Stimulated activated CD8-positive, alpha-beta memory T cell treated with anti-CD3 and anti-CD28 coated beads, Interleukin-2, amount 100 ng/mL, for 1 hour (primary cell): ENCODE results near the gene UFSP2.
A peak's percentile ranks its signal among the peaks of the same experiment; 100 is the strongest.

Source experiments
- DNase-seq, 2 donors: peaks; one replicate each; pipeline ENCODE4 v3.0.0-alpha.2; 2020; ENCODE audit warnings: low read depth in 2 of 2

The UFSP2 gene, protein sequence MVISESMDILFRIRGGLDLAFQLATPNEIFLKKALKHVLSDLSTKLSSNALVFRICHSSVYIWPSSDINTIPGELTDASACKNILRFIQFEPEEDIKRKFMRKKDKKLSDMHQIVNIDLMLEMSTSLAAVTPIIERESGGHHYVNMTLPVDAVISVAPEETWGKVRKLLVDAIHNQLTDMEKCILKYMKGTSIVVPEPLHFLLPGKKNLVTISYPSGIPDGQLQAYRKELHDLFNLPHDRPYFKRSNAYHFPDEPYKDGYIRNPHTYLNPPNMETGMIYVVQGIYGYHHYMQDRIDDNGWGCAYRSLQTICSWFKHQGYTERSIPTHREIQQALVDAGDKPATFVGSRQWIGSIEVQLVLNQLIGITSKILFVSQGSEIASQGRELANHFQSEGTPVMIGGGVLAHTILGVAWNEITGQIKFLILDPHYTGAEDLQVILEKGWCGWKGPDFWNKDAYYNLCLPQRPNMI

DNA sequence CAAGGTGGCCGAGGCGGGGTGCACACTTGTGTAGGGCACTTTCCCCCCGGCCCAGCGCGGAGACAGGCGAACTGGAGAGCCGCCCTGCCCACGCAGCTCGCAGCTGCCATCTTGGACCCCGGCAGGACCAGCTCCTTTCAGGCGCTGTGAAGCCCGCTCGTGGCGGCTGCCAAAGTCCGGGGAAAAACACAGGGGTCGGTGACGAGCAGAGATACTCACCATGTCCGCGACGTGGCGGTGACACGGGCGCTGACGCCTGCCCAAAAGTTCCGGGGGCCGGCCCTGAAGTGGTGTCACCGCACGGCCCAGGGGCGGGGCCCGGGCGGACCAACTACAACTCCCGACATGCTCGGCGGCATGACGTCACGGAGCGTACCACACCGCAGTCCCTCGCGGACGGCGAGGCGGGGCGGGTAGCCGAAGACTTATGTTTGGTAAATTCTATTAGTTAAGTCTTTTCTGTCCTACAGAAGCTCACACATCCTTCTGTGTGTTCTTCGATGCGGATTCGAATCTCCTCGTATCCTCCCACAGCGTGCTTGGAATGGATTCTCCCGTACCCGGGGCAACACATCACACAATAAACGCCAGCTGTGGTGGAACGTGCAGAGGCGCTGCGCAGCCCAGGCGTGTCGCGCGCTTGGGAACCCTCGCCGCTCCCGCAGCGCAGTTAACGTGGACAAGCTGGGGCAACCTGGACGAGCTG lies at the start of gene UFSP2:
Gene UFSP2, minus strand, starts transcription at position 318 of the 706 bp plus-strand sequence. Its CDS starts 96 bp downstream, at position 222.
- peak; percentile 76 to 88 for DNase-seq

DNA sequence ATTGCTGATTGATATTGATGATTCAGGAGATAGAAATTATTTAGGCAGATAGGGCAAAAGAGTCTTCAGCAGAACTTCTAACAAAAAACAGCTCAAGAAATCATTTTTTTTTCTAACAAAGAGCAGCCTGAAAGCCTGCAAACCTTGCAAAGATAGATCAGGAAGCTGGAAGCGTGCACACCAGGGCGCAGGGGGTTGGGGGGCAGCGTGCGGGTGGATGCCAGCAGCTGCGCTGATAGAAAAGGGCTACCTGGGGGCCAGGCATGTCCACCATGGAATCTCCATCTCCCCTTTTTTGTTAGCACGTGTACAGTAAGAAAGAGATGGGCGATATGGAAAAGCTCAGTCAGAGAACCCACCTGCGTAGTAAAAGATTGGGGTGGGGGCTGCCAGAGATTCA lies 47.5 kb upstream of the UFSP2 start:
- no peak for DNase-seq

DNA sequence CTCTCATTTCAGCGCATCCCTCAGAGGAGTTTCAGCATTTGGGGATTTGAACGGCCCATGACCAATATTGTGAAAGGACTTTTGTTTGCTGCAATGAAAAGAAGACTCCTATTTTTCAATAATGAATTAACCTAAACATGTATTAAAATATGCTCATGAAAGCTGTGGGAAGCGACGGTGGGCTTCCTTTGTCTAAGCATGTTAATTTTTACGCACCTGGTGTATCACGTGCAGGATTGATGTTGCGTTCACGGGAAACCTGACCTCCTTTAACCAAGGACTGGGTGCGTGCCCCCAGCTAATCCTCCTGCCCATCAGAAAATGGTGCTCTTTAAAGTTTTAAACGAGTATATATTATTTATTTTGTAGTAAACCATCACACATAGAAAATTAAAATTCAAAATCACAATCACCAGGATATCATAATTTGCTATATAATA lies 46.4 kb upstream of the UFSP2 start:
- DNase-seq = no peak

DNA sequence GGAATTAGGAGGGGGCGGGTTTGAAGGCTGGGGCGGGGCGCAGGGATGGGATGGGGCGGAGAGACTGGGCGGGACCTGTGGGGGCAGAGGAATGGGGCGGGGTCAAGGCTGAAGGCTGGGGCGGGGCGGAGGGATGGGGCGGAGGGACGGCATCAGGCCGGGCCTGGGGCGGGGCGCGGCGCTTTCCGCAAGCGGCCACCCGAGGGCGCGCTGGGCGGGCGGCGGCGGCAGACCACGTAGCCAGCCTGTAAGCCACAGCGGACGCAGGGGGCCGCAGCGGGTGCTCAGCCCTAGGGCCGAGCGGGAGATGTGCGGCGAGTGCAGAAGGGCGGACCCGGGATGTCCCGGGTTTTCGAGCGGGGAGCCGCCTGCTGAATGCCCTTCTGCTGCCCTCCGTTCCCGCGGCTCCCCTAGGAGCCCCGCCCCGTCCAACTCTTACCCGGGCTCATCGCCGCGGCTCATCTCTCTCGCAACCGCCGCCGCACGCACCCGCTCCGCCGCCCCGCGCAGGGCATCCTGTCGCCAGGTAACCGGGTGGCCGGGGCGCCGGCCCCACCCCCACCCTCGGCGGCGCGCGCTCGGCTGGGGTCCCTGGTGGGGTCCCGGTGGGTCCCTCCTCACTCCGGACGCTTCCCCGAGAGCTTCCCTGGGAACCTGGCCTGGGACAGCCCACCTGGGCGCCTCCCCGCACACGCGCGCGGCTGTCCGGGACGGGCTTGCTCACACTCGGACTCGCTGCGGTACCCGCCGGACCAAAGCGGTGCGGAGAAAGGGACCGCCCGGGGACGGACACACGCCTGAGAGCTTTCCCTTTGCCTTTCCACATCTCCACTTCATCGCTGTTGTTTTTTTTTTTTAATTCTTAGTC lies 45.7 kb upstream of the UFSP2 start, which contains the start of gene CCDC110:
Gene CCDC110, minus strand, starts transcription at position 499 of the 868 bp plus-strand sequence. Its CDS starts 50 bp downstream, at position 449.
- DNase-seq = peak; percentile 79 to 86

DNA sequence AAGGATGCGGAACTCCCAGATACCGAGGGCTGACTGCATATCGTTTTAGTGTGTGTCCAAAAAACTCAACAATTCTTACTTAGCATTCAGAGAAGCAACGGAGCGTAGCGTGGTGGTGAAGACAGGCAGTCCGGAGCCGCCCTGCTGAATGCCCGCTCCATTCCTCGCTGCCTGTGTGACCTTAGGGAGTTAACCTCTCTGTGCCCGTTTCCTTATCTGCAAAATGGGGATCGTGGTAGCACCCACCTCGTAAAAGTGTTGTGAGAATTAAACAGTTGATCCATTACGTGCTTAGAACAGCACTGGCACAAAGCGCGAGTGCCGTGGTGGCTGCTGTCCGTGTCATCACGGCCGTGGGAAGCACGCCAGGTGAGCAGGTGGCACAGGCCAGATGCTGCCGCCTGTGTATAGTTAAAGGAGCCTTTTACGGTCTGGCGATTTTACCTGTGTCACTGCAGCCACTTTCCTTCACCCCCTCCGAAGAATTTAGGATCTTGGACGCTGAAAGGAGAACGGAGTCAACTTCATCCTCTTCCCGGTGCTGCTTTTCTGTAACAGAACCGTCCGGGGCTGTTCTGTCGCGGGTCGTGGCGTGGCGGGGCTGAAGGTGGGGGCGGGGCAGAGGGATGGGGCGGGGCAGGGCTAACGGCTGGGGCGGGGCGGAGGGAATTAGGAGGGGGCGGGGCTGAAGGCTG lies 44.9 kb upstream of the UFSP2 start:
- DNase-seq = no peak

DNA sequence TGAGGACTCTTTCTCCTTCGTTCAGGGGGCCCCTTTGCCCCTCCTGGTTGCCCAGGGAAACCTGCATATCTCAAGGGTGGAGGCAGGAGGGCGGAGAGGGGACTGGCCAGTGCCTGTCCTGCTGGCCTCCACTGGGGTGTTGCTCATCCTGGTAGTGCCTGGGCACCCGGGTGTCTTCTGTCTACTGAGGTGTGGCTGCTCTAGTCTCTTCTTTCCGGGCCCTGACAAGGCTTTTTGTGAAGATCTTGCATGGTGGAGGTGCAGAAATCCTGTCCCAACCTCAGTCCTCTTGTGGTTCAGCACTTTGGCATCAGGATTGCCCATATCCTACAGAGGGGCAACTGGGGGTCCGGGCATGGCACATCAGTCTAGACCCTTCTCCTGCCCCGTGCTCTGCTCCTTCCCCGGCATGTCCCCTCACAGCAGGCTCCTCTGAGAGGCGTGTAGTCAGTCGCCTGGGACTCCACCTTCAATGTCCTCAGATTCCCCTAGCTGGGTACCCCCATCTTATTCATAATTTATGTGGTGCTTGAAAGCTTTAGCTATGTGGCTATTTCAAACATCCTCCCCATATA lies 43.9 kb upstream of the UFSP2 start:
- DNase-seq = no peak

DNA sequence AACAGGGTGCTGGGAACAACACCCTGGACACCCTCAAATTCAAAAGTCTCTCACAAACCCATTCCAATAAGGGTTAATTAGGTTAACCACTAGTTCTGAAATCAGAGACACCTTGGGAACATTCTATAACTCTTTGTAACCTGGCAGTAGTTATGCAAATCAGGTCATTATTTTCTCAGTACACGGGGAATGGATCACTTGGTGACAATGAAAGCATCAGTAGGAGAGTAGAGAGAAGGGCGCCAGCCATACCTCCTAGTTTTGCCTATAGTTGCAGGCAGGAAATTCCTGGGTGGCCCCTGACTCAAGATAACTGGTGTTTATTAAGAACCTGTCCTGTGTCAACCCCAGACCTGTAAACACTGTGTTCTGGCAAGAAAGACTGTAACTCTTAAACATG lies 43.2 kb upstream of the UFSP2 start:
- no peak for DNase-seq

DNA sequence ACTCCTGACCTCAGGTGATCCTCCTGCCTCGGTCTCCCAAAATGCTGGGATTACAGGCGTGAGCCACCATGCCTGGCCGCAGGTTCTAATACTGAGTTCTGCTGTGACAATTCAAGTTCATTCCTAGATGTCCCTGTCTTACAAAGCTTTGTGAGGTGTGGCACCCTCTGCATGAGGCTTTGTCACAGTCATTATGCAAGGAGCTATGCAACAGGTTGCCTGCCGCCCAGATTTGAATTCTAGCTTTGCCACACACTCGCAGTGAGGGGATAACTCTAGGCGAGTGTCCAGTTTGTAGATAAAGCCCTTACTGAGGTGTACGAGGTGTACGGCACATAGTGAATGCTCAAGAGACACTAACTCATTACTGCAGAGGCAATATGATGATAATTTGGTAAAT lies 42.2 kb upstream of the UFSP2 start:
- DNase-seq = no peak

DNA sequence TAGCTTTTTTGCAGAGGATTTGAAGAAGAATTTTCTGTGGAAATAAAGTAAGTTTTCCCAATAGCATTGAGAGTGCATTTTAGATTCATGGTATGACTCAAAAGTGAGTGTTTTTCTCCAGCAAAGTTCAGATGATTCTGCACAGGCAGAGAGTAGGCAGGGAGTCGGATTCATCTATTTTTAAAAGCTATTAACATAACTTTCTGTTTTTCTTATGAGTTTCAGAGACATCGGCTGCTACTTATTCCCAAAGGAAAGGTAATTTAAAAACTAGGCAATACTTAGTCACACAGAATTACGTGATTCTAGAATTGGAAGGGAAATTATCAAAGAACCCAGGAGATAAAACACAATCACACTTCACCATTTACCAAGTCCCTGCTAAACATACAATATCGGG lies 41.3 kb upstream of the UFSP2 start:
- no peak for DNase-seq

DNA sequence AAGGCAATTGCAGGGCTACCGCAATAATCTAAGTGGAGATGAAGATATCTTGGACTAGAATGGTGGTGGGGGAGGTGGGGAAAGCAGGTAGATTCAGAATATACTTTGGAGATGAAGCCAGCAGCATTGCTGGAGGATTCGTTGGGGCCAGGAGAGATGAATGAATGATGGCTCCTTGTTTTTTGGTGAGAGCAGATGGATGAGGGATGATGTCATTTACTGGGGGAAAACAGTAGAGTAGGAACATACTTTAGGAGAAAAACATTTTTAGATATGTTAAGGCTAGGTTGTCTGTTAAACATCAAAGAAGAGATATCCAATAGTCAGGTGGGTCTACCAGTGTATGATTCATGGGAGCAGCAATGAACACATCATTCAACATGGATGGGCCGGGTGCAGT lies 39.9 kb upstream of the UFSP2 start:
- no peak for DNase-seq

DNA sequence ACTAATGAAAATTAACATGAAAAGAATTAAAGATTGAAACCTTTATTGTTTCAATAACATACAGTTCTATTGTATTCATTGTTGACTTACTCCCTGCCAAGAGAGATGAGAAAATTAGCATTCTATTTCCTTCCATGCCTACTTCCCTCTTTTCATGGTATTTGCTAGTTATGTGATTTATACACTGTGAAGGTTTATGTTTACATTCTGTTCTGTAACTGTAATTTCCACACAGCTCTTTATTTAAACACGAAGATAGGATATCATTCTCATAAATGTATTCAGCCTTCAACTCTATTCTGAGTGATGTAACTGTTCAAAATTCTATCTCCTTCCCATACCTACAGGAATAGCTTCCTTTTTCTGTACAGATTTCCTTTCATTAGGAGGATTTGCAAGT lies 39.1 kb upstream of the UFSP2 start:
- no peak for DNase-seq

DNA sequence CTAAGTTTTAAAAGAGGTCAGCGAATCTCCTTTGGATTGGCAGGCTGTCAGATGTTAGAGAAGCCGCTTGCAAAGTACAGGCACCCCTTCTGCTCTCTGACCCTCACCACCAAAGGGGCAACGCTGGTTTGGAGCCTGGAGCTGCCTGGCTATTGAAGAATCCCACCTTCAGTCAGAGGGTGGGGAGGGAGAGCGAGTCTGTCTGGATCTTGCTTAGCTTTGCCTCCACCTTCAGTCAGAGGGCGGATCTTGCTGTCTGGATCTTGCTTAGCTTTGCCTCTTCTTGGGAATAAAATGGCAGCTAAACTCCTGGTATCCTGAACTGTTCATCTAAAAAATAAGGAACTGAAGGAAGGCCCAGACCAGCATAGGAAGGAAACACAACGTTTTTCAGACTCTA lies 38.4 kb upstream of the UFSP2 start:
- DNase-seq = no peak

DNA sequence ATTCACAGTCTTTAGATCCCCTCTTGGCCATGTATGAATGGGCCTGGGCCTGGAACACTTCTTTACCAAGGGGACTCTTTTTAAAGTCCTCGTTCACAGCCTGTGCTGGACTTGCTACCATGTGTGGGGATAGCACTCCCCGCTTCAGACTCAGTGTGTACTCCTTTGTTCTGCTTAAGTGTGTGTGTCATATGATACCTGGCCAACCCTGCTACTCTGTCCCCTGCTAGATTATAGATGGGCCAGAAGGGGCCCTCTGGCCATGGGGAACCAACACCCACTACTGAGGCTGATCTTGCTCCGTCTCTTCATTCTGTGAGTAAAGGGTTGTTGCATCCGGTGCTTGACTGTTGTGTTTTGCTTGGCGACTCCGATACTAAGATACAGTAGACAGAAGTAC lies 37.8 kb upstream of the UFSP2 start:
- no peak for DNase-seq

DNA sequence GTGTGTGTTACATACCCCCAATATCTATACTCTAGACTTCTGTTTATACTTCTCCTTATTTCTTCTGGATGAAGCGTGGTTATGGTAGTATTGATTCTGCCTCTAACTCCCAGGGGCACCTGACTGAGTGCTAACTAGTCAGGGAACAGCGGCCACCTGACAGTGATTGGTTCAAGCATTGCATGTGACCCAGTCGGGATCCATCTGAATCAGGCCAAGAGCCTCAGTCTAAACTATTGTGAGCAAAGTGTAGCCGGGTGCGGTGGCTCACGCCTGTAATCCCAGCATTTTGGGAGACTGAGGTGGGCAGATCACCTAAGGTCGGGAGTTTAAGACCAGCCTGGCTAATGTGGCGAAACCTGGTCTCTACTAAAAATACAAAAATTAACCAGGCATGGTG lies 35.8 kb upstream of the UFSP2 start:
- no peak for DNase-seq

DNA sequence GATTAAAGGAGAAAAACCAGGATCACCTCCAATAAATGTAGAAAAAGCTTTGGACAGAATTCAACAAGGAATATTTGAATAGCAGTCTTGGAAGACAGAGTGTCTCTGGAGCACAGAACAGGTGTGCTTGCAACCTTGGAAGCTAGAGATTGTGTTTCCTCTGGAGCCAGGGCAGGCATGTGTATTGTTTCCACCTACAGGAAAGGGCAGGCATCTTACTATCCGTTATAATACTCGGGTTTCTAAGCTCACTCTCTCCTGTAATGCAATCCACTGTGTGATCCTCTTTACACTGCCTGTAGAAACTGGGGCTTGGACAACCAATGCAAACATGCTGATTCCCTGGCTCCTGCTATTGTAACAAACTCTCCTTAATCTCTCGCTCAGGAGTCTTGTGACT lies 31.4 kb upstream of the UFSP2 start:
- no peak for DNase-seq

DNA sequence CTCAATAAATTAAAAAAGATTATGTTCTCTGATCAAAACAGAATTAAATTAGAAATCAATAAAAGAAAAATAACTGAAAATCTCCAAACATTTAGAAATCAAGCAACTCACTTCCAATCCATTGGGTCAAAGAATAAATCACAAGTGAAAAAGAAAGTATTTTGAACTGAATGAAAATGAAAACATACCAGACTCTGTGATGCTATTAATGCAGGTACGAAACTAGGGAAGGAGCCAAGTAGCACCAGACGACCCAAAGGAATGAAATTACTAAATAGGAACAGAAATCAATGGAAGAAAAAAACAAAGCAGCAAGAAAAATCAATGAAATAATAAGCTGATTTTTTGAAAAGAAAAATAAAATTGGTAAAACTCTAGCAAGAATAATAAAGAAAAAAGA lies 30.4 kb upstream of the UFSP2 start:
- no peak for DNase-seq

DNA sequence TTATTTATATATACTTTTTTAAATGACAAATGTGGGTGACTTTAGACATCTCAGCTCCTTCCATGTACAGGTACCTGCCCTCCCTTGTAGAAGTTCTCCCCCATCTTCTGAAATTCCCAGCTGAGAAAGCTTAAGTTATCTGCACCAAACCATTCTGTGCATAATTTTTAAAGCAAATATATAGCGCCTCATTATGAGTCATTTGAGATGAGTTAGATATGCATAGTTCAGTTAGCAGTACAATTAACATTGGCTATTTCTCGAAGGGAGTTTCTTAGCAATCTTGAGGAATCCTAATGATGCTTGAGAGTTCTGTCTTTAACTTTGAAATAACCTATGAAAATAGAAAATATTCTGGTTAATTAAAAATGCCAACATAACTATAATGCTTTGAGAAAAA lies 19.4 kb upstream of the UFSP2 start:
- DNase-seq = no peak

DNA sequence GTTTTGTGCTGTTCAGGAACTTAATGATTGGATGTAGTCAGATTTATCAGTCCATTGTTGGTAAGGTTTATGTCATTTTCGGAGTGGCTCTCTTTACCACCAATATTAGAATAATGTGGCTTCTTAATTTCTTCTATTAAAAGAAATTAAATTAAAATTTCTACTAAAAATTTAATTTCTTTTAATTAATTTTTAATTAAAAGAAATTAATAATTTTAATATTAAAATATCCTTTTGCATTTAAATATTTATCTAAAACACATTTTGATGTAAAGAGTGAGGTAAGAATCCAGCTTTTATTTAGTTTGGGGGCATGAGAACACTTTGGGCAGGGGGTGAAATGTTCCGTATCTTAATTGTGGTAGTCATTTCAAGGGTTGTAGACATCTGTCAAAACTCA lies 15.7 kb upstream of the UFSP2 start:
- no peak for DNase-seq

DNA sequence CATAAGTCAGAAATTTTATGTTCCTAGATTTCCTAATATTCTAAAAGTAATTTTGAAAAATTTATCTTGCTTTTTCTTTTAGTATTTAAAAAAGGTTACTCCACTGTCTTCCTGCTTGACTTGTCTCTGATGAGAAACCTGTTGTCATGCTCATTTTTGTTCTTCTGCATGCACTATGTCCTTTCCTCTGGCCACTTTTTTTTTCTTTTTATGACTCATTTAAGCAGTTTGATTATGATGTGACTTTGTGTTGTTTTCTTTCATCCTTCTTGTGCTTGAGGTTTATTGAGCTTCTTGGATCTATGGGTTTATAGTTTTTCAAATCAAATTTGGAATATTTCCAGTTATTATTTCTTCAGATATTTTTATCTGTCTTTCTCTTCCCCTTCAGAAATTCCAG lies 12.0 kb upstream of the UFSP2 start:
- no peak for DNase-seq

DNA sequence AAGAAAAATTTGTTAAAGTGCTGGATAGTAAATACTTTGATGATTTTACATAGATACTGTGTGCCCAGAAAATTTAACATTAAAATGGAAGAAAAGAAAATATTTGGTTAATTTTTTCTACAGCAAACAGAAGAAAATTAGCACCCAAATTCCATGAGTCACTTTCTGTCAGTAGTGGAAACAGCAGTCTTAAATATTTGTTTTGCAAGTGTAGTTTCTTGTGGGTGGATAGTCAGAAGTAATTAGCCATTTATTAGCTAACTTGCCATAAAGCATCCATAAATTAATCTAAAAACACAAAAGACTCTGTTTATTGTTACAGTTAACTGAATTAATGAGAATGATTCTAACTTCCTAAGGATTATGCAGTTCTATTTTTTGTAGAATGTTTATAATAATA lies 9.7 kb upstream of the UFSP2 start:
- DNase-seq = no peak

DNA sequence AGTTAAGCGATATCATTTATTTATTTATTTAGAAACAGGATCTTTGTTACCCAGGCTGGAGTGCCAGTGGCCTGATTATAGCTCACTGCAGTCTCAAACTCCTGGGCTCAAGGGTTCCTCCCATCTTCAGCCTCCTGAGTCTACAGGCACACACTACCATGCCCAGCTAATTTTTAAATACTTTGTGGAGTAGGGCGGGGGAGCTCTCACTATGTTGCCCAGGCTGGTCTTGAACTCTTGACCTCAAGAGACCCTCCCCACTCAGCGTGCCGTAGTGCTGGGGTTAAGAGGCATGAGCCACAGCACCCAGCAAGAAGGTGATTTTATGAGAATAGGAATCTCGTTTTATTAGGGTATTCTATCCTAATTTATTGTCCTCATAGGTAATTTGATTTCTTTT lies 3.9 kb upstream of the UFSP2 start:
- DNase-seq = no peak
